ENCODE data around the gene PRMT1.

DNA sequence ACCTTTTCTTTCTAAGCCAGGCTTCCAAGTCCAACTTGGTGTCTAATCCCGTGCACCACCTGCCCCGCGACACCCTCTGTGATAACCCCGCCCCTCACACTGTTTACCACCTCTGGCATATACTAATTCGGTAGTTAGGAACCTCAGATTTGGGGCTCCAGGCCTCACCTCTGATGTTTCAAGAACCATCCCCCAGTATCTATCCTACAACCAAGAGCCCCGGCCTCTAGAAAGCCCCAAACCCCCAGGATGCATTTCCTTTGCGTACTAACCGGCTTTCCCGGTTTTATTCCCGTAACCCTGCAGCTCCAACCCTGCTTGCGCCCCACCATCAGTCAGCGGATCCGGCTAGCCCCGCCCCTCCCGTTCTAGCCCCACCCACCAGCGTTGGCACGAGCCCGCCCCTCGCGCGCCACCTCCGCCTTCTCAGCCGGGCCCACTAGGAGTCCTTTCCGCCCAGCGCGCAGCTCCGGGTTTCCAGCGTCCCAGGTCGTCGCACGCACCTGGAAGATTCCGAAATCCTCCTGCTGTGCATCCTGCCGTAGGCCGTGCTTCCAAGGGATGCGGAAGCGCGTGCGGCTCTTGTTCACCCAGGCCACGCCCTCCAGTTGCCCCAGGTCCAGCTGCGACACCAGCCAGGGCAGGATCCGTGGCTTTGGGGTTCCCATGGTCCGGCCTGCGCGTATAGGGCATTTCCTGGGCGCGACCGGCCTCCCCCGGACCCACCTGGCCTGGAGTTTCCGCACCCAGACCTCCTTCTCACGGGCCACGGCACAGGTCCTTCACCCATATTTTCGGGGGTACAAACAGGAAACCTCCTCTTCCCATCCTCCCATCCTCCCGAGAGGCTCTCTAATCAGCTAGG, 12.7 kb upstream of the PRMT1 start:
- TF ChIP-seq, protein P1, sequence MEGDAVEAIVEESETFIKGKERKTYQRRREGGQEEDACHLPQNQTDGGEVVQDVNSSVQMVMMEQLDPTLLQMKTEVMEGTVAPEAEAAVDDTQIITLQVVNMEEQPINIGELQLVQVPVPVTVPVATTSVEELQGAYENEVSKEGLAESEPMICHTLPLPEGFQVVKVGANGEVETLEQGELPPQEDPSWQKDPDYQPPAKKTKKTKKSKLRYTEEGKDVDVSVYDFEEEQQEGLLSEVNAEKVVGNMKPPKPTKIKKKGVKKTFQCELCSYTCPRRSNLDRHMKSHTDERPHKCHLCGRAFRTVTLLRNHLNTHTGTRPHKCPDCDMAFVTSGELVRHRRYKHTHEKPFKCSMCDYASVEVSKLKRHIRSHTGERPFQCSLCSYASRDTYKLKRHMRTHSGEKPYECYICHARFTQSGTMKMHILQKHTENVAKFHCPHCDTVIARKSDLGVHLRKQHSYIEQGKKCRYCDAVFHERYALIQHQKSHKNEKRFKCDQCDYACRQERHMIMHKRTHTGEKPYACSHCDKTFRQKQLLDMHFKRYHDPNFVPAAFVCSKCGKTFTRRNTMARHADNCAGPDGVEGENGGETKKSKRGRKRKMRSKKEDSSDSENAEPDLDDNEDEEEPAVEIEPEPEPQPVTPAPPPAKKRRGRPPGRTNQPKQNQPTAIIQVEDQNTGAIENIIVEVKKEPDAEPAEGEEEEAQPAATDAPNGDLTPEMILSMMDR (IDR thresholded peaks at IDR 0.05; ENCODE audit: low read depth, low read length) = no peak
- TF ChIP-seq POLR2A (IDR thresholded peaks at IDR 0.05; ENCODE audit: extremely low read depth, insufficient read length) = peak; percentile 50
